Testis (tissue), 3 donors: ENCODE measurements around the gene MRPL27. TPM values are rescaled to one million over a fixed set of nuclear protein-coding genes. Genes with fewer than 3 reads are reported as not detected.
A peak's percentile ranks its signal among the peaks of the same experiment; 100 is the strongest.

Experiments used
- DNase-seq: peaks from one replicate; pipeline ENCODE4 v3.0.0-alpha.2; 2019
- H3K27ac ChIP-seq, 2 donors: fragments of 200-600 bp; sonication (generic); one replicate each; pipeline ENCODE4 v1.5.1; 2019
- H3K27me3 ChIP-seq: fragments of 200-600 bp; sonication (generic); one replicate; pipeline ENCODE4 v1.5.1; 2019
- H3K36me3 ChIP-seq: fragments of 200-600 bp; sonication (generic); one replicate; pipeline ENCODE4 v1.5.1; 2017; ENCODE audit warnings: low read depth; ENCODE audit errors: missing control alignments
- H3K4me1 ChIP-seq: fragments of 200-600 bp; sonication (generic); one replicate; pipeline ENCODE4 v1.5.1; 2019
- H3K4me3 ChIP-seq, 2 donors: fragments of 200-600 bp; sonication (generic); one replicate each; pipeline ENCODE4 v1.5.1; 2017 to 2019
- H3K9me3 ChIP-seq: fragments of 200-600 bp; sonication (generic); one replicate; pipeline ENCODE4 v1.5.1; 2017
- POLR2A ChIP-seq: fragments of 450-650 bp; IDR thresholded peaks from one replicate; pipeline ENCODE4 v1.6.1; 2017; ENCODE audit warnings: antibody characterized with exemption, mild to moderate bottlenecking, moderate library complexity
- WGBS, 2 donors: methylation state at CpG; one replicate each; pipeline ENCODE4 v1.1.5; 2018; 5-methylcytosine and 5-hydroxymethylcytosine counted together
- intact Hi-C: fragments of 100-400 bp; cut with DNase I; formaldehyde crosslinking; loops from one replicate; pipeline ENCODE4 v1.15.1; 2023; ENCODE audit warnings: low total_unique reads
- polyA plus RNA-seq: library from polyadenylated mRNA; stranded (reverse); fragments of 350-450 nt; fragmentation: Illumina TruSeq; extraction: RNeasy Lipid Tissue Mini Kit (QIAGEN cat#74804); gene quantifications from one replicate; pipeline ENCODE4 v1.2.3, GENCODE V29; 2014; ENCODE audit warnings: low read depth, low replicate concordance; ENCODE audit not compliant: insufficient read depth
- total RNA-seq, 2 donors: library from RNA; depleted of rRNA; stranded (reverse); fragments of >200 nt; gene quantifications; one replicate each; pipeline ENCODE4 v1.2.3, GENCODE V29; 2016
- TF ChIP-seq, protein P1 (sequence below), 3 experiments: fragments of 450-650 bp in 2 of 3; fragments of 200-600 bp in 1 of 3; sonication (generic) in 1 of 3; IDR thresholded peaks; one replicate each; pipeline ENCODE4 v1.5.1; 2016 to 2019; ENCODE audit warnings: antibody characterized with exemption in 3 of 3, mild to moderate bottlenecking in 2 of 3, moderate library complexity in 1 of 3

Gene MRPL27
- total and polyA plus RNA-seq, 3 donors from 2014 or later: 54.5 to 69.1 (median 65.1) TPM

DNA sequence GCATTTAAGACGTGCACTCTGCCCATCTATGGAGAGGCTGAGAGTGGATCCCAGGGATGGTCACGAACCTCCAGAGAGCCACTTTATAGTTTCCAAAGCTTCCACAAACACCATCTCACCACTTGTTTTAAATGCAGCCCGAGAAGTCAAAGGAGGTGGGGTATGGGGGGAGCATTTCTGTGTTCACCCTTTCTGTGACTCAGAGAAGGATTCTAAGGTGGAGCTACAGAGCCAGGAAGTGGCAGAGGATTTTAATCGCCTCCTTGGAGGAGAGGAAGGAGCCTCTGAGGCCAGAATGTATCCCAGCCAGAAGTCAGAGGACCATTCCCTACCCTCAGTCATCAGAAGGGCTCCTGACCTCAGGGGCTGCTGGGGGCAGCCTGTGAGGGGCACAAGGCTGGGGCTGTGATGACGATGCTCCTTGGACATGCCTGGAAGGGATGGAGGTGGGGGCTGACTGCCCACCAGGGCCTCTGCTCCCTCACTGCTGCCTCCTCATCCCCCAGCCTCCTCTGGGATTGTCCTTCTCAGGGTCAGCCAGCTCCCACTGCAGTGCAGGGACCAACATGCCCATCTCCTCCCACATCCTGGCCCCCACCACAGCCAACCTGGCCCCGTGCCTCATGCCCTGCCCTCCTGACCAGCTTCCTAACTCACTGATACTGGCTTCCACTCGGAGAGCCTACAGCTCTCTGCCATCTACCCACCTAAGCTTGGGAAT is 24.3 kb downstream of the MRPL27 start:
- WGBS, 2 donors: 60 to 66% methylated on average over 6 to 7 of the region's 7 CpGs
- intact Hi-C loops: no loop called here
- no peak for TF ChIP-seq POLR2A
- TF ChIP-seq, protein P1, sequence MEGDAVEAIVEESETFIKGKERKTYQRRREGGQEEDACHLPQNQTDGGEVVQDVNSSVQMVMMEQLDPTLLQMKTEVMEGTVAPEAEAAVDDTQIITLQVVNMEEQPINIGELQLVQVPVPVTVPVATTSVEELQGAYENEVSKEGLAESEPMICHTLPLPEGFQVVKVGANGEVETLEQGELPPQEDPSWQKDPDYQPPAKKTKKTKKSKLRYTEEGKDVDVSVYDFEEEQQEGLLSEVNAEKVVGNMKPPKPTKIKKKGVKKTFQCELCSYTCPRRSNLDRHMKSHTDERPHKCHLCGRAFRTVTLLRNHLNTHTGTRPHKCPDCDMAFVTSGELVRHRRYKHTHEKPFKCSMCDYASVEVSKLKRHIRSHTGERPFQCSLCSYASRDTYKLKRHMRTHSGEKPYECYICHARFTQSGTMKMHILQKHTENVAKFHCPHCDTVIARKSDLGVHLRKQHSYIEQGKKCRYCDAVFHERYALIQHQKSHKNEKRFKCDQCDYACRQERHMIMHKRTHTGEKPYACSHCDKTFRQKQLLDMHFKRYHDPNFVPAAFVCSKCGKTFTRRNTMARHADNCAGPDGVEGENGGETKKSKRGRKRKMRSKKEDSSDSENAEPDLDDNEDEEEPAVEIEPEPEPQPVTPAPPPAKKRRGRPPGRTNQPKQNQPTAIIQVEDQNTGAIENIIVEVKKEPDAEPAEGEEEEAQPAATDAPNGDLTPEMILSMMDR (IDR thresholded peaks at IDR 0.05): no peak
- no peak for DNase-seq
- H3K4me1 ChIP-seq: peaks cover 21% of the 10 kb centered on the region
- H3K4me3 ChIP-seq: no peak overlapping the region
- no peak overlapping the region for H3K27ac ChIP-seq
- H3K9me3 ChIP-seq: no peaks in the 10 kb centered on the region
- H3K36me3 ChIP-seq: no peaks in the 10 kb centered on the region
- H3K27me3 ChIP-seq: no peaks in the 10 kb centered on the region

DNA sequence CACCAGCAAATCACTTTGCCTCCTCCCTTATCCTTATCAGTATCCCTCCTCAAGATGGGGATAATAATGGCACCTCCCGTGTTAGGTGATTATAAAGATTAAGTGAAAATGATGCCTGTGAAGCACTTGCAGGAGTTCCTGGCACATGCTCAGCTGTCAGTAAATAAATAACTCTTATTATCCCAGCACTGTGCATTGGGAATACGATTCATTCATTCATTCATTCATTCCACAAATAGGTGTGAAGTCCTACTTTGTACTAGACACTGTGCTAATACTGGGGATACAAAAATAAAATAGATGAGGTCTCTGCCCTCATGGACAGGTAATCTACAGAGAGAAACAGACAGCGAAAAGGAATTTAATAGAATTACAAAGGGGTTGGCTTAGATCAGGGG is 25.1 kb downstream of the MRPL27 start:
- no peak for DNase-seq
- intact Hi-C loops: no loop called here
- WGBS, 2 donors: 52 to 60% methylated on average over 3 of the region's 3 CpGs
- no peak overlapping the region for H3K27ac ChIP-seq
- H3K9me3 ChIP-seq: no peaks in the 10 kb centered on the region
- peaks cover 21% of the 10 kb centered on the region for H3K4me1 ChIP-seq
- TF ChIP-seq, protein P1 (IDR thresholded peaks at IDR 0.05): no peak
- TF ChIP-seq POLR2A: no peak
- no peak overlapping the region for H3K4me3 ChIP-seq
- H3K27me3 ChIP-seq: no peaks in the 10 kb centered on the region
- no peaks in the 10 kb centered on the region for H3K36me3 ChIP-seq

DNA sequence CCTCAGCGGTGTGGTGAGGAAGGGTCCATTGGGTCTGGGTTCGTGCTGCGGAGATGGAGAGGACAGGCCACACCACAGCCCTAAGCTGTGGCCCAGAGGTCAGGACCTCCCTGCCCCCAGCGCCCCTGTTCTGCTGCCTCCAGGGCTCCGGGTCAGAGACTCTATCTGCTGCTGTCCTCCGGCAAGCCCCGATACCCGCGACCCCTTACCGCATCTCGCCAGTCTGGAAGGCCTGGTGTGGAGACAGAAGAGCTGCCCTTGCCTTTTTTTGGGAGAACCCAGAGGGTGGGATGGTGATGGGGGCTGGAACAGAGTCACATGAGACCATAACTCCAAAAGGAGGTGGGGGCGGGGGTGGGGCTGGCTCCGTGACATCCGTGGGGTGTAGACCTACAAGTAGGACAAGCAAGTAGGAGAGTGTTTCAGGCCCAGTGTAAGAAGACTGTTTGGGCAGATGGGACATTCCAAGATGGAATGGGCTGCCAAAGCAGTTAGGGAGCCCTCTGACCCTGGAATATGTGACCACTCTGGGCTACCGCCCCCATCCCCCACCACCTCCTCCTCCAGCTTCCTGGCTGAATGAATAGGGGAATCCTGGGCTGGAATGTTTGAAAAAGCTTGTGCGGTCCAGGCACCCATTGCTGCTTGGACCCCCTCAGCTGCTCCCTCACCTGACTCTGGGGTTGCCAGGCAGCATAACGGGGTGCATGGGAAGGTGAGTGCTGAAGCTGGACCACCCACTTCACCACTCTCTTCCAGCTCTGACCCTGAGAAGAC is 25.7 kb downstream of the MRPL27 start:
- TF ChIP-seq, protein P1 (IDR thresholded peaks at IDR 0.05): no peak
- TF ChIP-seq POLR2A: no peak
- Histone ChIP-seq H3K4me1 (peaks cover 19% of the 10 kb centered on the region), H3K4me3 (peak overlapping the region; percentile 68 to 69), H3K9me3 (no peaks in the 10 kb centered on the region), H3K27ac (peak overlapping the region in 1 of 2 donors; percentile 56), H3K36me3 (no peaks in the 10 kb centered on the region), H3K27me3 (no peaks in the 10 kb centered on the region)
- intact Hi-C loops: no loop called here
- DNase-seq: no peak
- WGBS, 2 donors: 21 to 28% methylated on average over 6 to 17 of the region's 17 CpGs

DNA sequence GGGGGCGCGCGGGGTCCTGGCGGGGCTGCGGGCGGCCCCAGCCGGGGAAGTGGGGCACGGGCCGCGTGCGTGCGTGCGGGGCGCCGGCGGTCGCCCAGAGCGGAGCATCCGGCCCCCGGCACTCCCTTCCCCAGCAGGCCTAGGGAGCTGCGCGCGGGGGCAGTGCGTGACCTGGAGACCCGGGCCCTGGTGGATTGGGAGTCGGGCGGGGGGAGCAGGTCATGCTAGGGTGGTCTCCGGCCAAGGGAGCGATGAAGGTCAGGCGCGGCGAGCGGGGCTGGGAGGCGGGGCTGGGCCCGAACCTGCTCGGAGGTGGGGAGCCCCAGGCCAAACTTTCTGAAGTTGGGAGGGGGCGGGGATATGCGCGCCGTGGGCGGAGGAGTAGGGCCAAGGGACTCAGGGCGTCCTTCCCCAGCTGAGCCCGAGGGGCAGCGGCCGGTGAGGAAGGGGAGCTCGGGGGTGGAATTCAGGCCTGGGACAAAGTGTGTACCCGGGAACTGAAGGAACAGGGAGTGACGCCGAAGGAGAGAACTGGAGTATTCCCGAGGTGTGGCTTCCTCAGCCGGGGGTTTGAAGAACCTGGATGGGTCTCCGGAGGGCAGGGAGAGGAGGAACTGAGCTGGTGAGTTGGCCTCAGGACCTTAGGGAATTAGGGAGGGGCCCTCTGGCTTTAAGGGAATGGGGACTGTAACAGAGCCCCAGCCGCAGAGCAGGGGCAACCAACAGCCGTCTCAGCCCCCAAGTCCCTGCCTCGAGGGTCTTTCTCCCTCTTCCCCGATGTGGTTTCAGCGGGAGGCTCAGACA is 26.5 kb downstream of the MRPL27 start:
- H3K36me3 ChIP-seq: no peaks in the 10 kb centered on the region
- WGBS, 2 donors: 0% methylated on average over 19 to 57 of the region's 57 CpGs
- peak; percentile 47 for DNase-seq
- peaks cover 17% of the 10 kb centered on the region for H3K4me1 ChIP-seq
- intact Hi-C loops: no loop called here
- peak overlapping the region in 1 of 2 donors; percentile 56 for H3K27ac ChIP-seq
- H3K27me3 ChIP-seq: no peaks in the 10 kb centered on the region
- no peaks in the 10 kb centered on the region for H3K9me3 ChIP-seq
- TF ChIP-seq POLR2A: no peak
- TF ChIP-seq, protein P1 (IDR thresholded peaks at IDR 0.05): peak in 1 of 3 experiments; percentile 6
- peak overlapping the region; percentile 68 to 69 for H3K4me3 ChIP-seq
